ENCODE results near the gene DIP2C. TPM values are rescaled to one million over a fixed set of nuclear protein-coding genes. Genes with fewer than 3 reads are reported as not detected.

DIP2C gene
- total RNA-seq, 1 donor from 2014 or later, result 0.53 TPM

- no peaks in the 10 kb centered on the region for H3K27me3 ChIP-seq (ENCODE audit: control insufficient read depth, insufficient read depth, low read length)
- DNase-seq (ENCODE audit: low read depth) (no peak), FAIRE-seq (no peak)
- no peak for TF ChIP-seq CTCF (IDR thresholded peaks at IDR 0.05; ENCODE audit: insufficient read depth, low read length, severe bottlenecking)
- H3K36me3 ChIP-seq (ENCODE audit: control insufficient read depth, insufficient read depth, low read length), result no peaks in the 10 kb centered on the region
- no peak overlapping the region for H3K4me3 ChIP-seq (ENCODE audit: low read depth, low read length)
Measured at GRCh38 chr10:565676-566075, 123.8 kb downstream of the DIP2C start.

GRCh38 chr10:565146-565545, 124.3 kb downstream of the DIP2C start:
- Histone ChIP-seq H3K36me3 (ENCODE audit: control insufficient read depth, insufficient read depth, low read length) (no peaks in the 10 kb centered on the region), H3K27me3 (ENCODE audit: control insufficient read depth, insufficient read depth, low read length) (no peaks in the 10 kb centered on the region), H3K4me3 (ENCODE audit: low read depth, low read length) (no peak overlapping the region)
- DNase-seq (ENCODE audit: low read depth), result no peak
- FAIRE-seq, result no peak
- no peak for TF ChIP-seq CTCF (IDR thresholded peaks at IDR 0.05; ENCODE audit: insufficient read depth, low read length, severe bottlenecking)

GRCh38 chr10:563827-564226, 125.6 kb downstream of the DIP2C start:
- DNase-seq (ENCODE audit: low read depth), result no peak
- no peak for TF ChIP-seq CTCF (IDR thresholded peaks at IDR 0.05; ENCODE audit: insufficient read depth, low read length, severe bottlenecking)
- Histone ChIP-seq H3K36me3 (ENCODE audit: control insufficient read depth, insufficient read depth, low read length) (no peaks in the 10 kb centered on the region), H3K27me3 (ENCODE audit: control insufficient read depth, insufficient read depth, low read length) (no peaks in the 10 kb centered on the region), H3K4me3 (ENCODE audit: low read depth, low read length) (no peak overlapping the region)
- no peak for FAIRE-seq

- no peaks in the 10 kb centered on the region for H3K27me3 ChIP-seq (ENCODE audit: control insufficient read depth, insufficient read depth, low read length)
- no peak for FAIRE-seq
- no peak for TF ChIP-seq CTCF (IDR thresholded peaks at IDR 0.05; ENCODE audit: insufficient read depth, low read length, severe bottlenecking)
- no peak for DNase-seq (ENCODE audit: low read depth)
- no peak overlapping the region for H3K4me3 ChIP-seq (ENCODE audit: low read depth, low read length)
- H3K36me3 ChIP-seq (ENCODE audit: control insufficient read depth, insufficient read depth, low read length), result no peaks in the 10 kb centered on the region
Measured at GRCh38 chr10:562142-562541, 127.3 kb downstream of the DIP2C start.

GRCh38 chr10:561721-562120, 127.7 kb downstream of the DIP2C start:
- no peaks in the 10 kb centered on the region for H3K27me3 ChIP-seq (ENCODE audit: control insufficient read depth, insufficient read depth, low read length)
- no peak for DNase-seq (ENCODE audit: low read depth)
- FAIRE-seq, result no peak
- no peak overlapping the region for H3K4me3 ChIP-seq (ENCODE audit: low read depth, low read length)
- no peak for TF ChIP-seq CTCF (IDR thresholded peaks at IDR 0.05; ENCODE audit: insufficient read depth, low read length, severe bottlenecking)
- H3K36me3 ChIP-seq (ENCODE audit: control insufficient read depth, insufficient read depth, low read length), result no peaks in the 10 kb centered on the region

GRCh38 chr10:560314-560992, 129.0 kb downstream of the DIP2C start:
- H3K4me3 ChIP-seq (ENCODE audit: low read depth, low read length), result no peak overlapping the region
- no peak for FAIRE-seq
- DNase-seq (ENCODE audit: low read depth), result no peak

More at GRCh38 chr10:560314-560992, 129.0 kb downstream of the DIP2C start:
- Histone ChIP-seq H3K36me3 (ENCODE audit: control insufficient read depth, insufficient read depth, low read length) (no peaks in the 10 kb centered on the region), H3K27me3 (ENCODE audit: control insufficient read depth, insufficient read depth, low read length) (no peaks in the 10 kb centered on the region)
- TF ChIP-seq CTCF (IDR thresholded peaks at IDR 0.05; ENCODE audit: insufficient read depth, low read length, severe bottlenecking), result no peak

Measured in bronchial epithelial cell (primary cell).